Mucosa of gallbladder (tissue), 1 donor: ENCODE measurements around the gene RNF144B. TPM values are rescaled to one million over a fixed set of nuclear protein-coding genes. Genes with fewer than 3 reads are reported as not detected.

Experiments
- DNase-seq: peaks from one replicate; pipeline ENCODE4 v3.0.0-alpha.2; 2020; ENCODE audit warnings: low spot score
- total RNA-seq: library from RNA; stranded (reverse); gene quantifications from one replicate; pipeline ENCODE4 v1.2.1, GENCODE V29; 2021
- donor health status: DM: no; HTN: no; CAD: no.

RNF144B gene
- total RNA-seq, 1 donor from 2014 or later = 33.9 TPM

GRCh38 chr6:18509871-18510643 is 122.9 kb downstream of the RNF144B start:
- no peak for DNase-seq

- no peak for DNase-seq
Observed at GRCh38 chr6:18510644-18511033, 123.5 kb downstream of the RNF144B start.

- no peak for DNase-seq
Observed at GRCh38 chr6:18511211-18511610, 124.1 kb downstream of the RNF144B start.

GRCh38 chr6:18513253-18513798 is 126.2 kb downstream of the RNF144B start:
- DNase-seq = no peak

- DNase-seq = no peak
Observed at GRCh38 chr6:18514180-18514579, 127.0 kb downstream of the RNF144B start.

GRCh38 chr6:18515767-18516166 is 128.6 kb downstream of the RNF144B start:
- DNase-seq = no peak

Other genes starting within 250 kb of the RNF144B start
- gene TPMT, start 232.3 kb upstream of the RNF144B start, total RNA-seq = 18.5 TPM
- gene KDM1B, start 231.9 kb upstream of the RNF144B start, total RNA-seq = 22.6 TPM
- 59.8 TPM for gene DEK, start 122.8 kb upstream of the RNF144B start, total RNA-seq